ENCODE data around the gene GABRB3.

The GABRB3 gene

GRCh38 chr15:26772154-26773066, at the start of gene GABRB3:
TSS of gene GABRB3 (minus strand) at chr15:26773066.
- DNase-seq, result no peak

- DNase-seq, result no peak
Measured at GRCh38 chr15:26807517-26808427, 34.9 kb upstream of the GABRB3 start.

GRCh38 chr15:26806574-26806973, 33.7 kb upstream of the GABRB3 start:
- no peak for DNase-seq

- no peak for DNase-seq
Measured at GRCh38 chr15:26806151-26806550, 33.3 kb upstream of the GABRB3 start.

- no peak for DNase-seq
Measured at GRCh38 chr15:26805470-26805869, 32.6 kb upstream of the GABRB3 start.

GRCh38 chr15:26804063-26804804, 31.4 kb upstream of the GABRB3 start:
- no peak for DNase-seq

GRCh38 chr15:26790118-26790517, 17.3 kb upstream of the GABRB3 start:
- DNase-seq, result no peak

GRCh38 chr15:26781816-26782215, 8.9 kb upstream of the GABRB3 start:
- no peak for DNase-seq

- no peak for DNase-seq
Measured at GRCh38 chr15:26773917-26774316, 1.1 kb upstream of the GABRB3 start.

- DNase-seq, result no peak
Measured at GRCh38 chr15:26773067-26773877, 406 bp upstream of the GABRB3 start.

- DNase-seq, result no peak
Measured at GRCh38 chr15:26771578-26772153, 1.2 kb downstream of the GABRB3 start.

- no peak for DNase-seq
Measured at GRCh38 chr15:26771168-26771567, 1.7 kb downstream of the GABRB3 start.

GRCh38 chr15:26767169-26767670, 5.6 kb downstream of the GABRB3 start:
- no peak for DNase-seq

- DNase-seq, result no peak
Measured at GRCh38 chr15:26766262-26766661, 6.6 kb downstream of the GABRB3 start.

GRCh38 chr15:26759986-26760385, 12.9 kb downstream of the GABRB3 start:
- DNase-seq, result no peak

GRCh38 chr15:26758079-26758478, 14.8 kb downstream of the GABRB3 start:
- DNase-seq, result no peak

GRCh38 chr15:26757141-26757540, 15.7 kb downstream of the GABRB3 start:
- DNase-seq, result no peak

GRCh38 chr15:26744894-26745293, 28.0 kb downstream of the GABRB3 start:
- DNase-seq, result no peak

- DNase-seq, result no peak
Measured at GRCh38 chr15:26739791-26740190, 33.1 kb downstream of the GABRB3 start.

- no peak for DNase-seq
Measured at GRCh38 chr15:26738996-26739395, 33.9 kb downstream of the GABRB3 start.

- no peak for DNase-seq
Measured at GRCh38 chr15:26736502-26737248, 36.2 kb downstream of the GABRB3 start.

Data from hematopoietic multipotent progenitor cell treated with erythropoietin and hydrocortisone succinate and interleukin-3 and kit ligand, for 8 days (in vitro differentiated cells).